GM12878 (cell line): ENCODE data around the gene FBXL2. TPM values are rescaled to one million over a fixed set of nuclear protein-coding genes. Genes with fewer than 3 reads are reported as not detected.

Source experiments
- ATAC-seq: fragments of 200-7000 bp; cut with Tn5 transposase; 3 replicates; pipeline ENCODE4 v1.9.1; 2020; ENCODE audit warnings: mild to moderate bottlenecking, moderate library complexity
- Bru-seq: library from RNA; stranded (reverse); fragments of 400-500 nt; gene quantifications from one replicate; lab custom pipeline; 2021; lab: Mats Ljungman, UMichigan
- BruChase-seq, 2 experiments: library from RNA; stranded (reverse); fragments of 400-500 nt; gene quantifications; one replicate each; lab custom pipeline; 2021; lab: Mats Ljungman, UMichigan
- BruUV-seq: library from RNA; stranded (reverse); fragments of 400-500 nt; replicated peaks from 2 replicates; lab custom pipeline; 2021; lab: Mats Ljungman, UMichigan
- CTCF ChIA-PET: fragments of 300-600 bp; sonication (Branson Sonifier 250); formaldehyde crosslinking; extraction: SDS; loops from one replicate; lab custom pipeline; 2021; ENCODE audit warnings: inconsistent platforms; lab: Yijun Ruan, JAX
- POLR2A ChIA-PET: fragments of 350-600 bp; formaldehyde crosslinking; extraction: SDS; loops from one replicate; lab custom pipeline; 2021; ENCODE audit warnings: inconsistent platforms; lab: Charles Lee
- RAD21 ChIA-PET: fragments of 300-600 bp; sonication (Branson Sonifier 250); formaldehyde crosslinking; loops from one replicate; lab custom pipeline; 2023; ENCODE audit warnings: antibody characterized with exemption; ENCODE audit not compliant: unreplicated experiment; lab: Charles Lee
- SMC1A ChIA-PET: fragments of 300-600 bp; sonication (Branson Sonifier 250); formaldehyde crosslinking; loops from one replicate; lab custom pipeline; 2023; ENCODE audit not compliant: unreplicated experiment, uncharacterized antibody; lab: Charles Lee
- DNase-seq: peaks from one replicate; pipeline ENCODE4 v3.0.0-alpha.2; 2011; ENCODE audit warnings: low read depth, low spot score
- FAIRE-seq: peaks from 3 replicates; lab custom pipeline; 2011; peaks lifted over from hg19 to GRCh38; lab: Jason Lieb, UNC
- H2AFZ ChIP-seq: 2 replicates; pipeline ENCODE4 v1.6.0; 2011; ENCODE audit warnings: low read depth, low read length, control low read depth; ENCODE audit not compliant: control insufficient read depth
- H3K27ac ChIP-seq: 2 replicates; pipeline ENCODE4 v1.5.1; 2011; ENCODE audit warnings: control low read depth; ENCODE audit not compliant: control insufficient read depth, insufficient read depth
- H3K27me3 ChIP-seq, 2 experiments: replicated peaks in 1 of 2; 2 replicates each; pipeline versions ENCODE4 v1.6.0 to v1.6.1; 2011; ENCODE audit warnings: low read length in 1 of 2; ENCODE audit not compliant: control insufficient read depth in 2 of 2, insufficient read depth in 2 of 2
- H3K36me3 ChIP-seq, 2 experiments: 2 replicates each; pipeline ENCODE4 v1.5.1; 2011; ENCODE audit warnings: low read length in 1 of 2; ENCODE audit not compliant: control insufficient read depth in 2 of 2, insufficient read depth in 2 of 2
- H3K4me1 ChIP-seq: 2 replicates; pipeline ENCODE4 v1.6.1; 2011; ENCODE audit warnings: mild to moderate bottlenecking, low read length, moderate library complexity, mixed read lengths; ENCODE audit not compliant: control insufficient read depth, insufficient read depth
- H3K4me2 ChIP-seq: 2 replicates; pipeline ENCODE4 v1.6.0; 2011; ENCODE audit warnings: control low read depth; ENCODE audit not compliant: control insufficient read depth, insufficient read depth
- H3K4me3 ChIP-seq: fragments of 200-600 bp; sonication (generic); 2 replicates; pipeline ENCODE4 v1.5.1; 2016
- H3K79me2 ChIP-seq: 2 replicates; pipeline ENCODE4 v1.6.0; 2011; ENCODE audit warnings: low read length; ENCODE audit not compliant: control insufficient read depth, insufficient read depth
- H3K9ac ChIP-seq: 2 replicates; pipeline ENCODE4 v1.8.0; 2011; ENCODE audit warnings: low read length, control low read depth, mixed read lengths; ENCODE audit not compliant: control insufficient read depth, insufficient read depth
- H3K9me3 ChIP-seq: replicated peaks from 3 replicates; pipeline ENCODE4 v1.5.1; 2011; ENCODE audit warnings: mild to moderate bottlenecking, low read length; ENCODE audit not compliant: control insufficient read depth, insufficient read depth
- H4K20me1 ChIP-seq: 2 replicates; pipeline ENCODE4 v1.6.0; 2011; ENCODE audit not compliant: control insufficient read depth, insufficient read depth
- GATAD2B ChIP-seq: fragments of 450-650 bp; conservative IDR thresholded peaks from 2 replicates; pipeline ENCODE4 v1.6.1; 2017; ENCODE audit warnings: low read depth, mild to moderate bottlenecking, moderate library complexity
- MTA2 ChIP-seq: fragments of 450-650 bp; IDR thresholded peaks from 2 replicates; pipeline ENCODE4 v1.6.1; 2016; ENCODE audit warnings: low read depth, mild to moderate bottlenecking, moderate library complexity
- MYB ChIP-seq: fragments of 150-350 bp; IDR thresholded peaks from 2 replicates; pipeline ENCODE4 v1.6.1; 2014; ENCODE audit warnings: mild to moderate bottlenecking, low read depth, low read length, borderline replicate concordance
- SMARCA5 ChIP-seq: fragments of 450-650 bp; IDR thresholded peaks from 2 replicates; pipeline ENCODE4 v1.6.1; 2017; ENCODE audit warnings: mild to moderate bottlenecking
- SRF ChIP-seq, 2 experiments: IDR thresholded peaks; 2 replicates each; pipeline ENCODE4 v1.6.1; 2011; ENCODE audit warnings: low read depth in 2 of 2, low read length in 2 of 2, mild to moderate bottlenecking in 1 of 2, moderate library complexity in 1 of 2
- TARDBP ChIP-seq: IDR thresholded peaks from 2 replicates; pipeline ENCODE4 v1.6.1; 2016; ENCODE audit warnings: borderline replicate concordance
- YY1 ChIP-seq: IDR thresholded peaks from 2 replicates; pipeline ENCODE4 v1.6.1; 2011; ENCODE audit warnings: low read depth, mild to moderate bottlenecking, low read length
- ZSCAN29 ChIP-seq: fragments of 450-650 bp; IDR thresholded peaks from 2 replicates; pipeline ENCODE4 v1.6.1; 2017; ENCODE audit warnings: mild to moderate bottlenecking, moderate library complexity
- WGBS: methylation state at CpG from one replicate; pipeline ENCODE4 v1.1.6; 2016; ENCODE audit warnings: low lambda C conversion rate; ENCODE audit not compliant: insufficient replicate concordance, insufficient coverage; ENCODE audit errors: missing lambda C conversion rate; 5-methylcytosine and 5-hydroxymethylcytosine counted together
- in situ Hi-C: fragments of 300-500 bp; cut with MboI; formaldehyde crosslinking; loops from 9 replicates; pipeline ENCODE4 v1.14.3; 2018; ENCODE audit warnings: mixed read lengths
- intact Hi-C: fragments of 100-400 bp; cut with micrococcal nuclease; formaldehyde crosslinking; loops from one replicate; pipeline ENCODE4 v1.14.2; 2022; ENCODE audit not compliant: unreplicated experiment
- long read RNA-seq, 2 experiments: library from polyadenylated mRNA; unstranded; transcript quantifications; one replicate each; pipeline ENCODE4 v2.0.0, GENCODE V29; 2019 to 2020
- polyA minus RNA-seq, 3 experiments: library from RNA; depleted of rRNA, polyadenylated mRNA; stranded (reverse); fragments of >200 nt; gene quantifications; 2 replicates each; pipeline ENCODE4 v1.2.3, GENCODE V29; 2011
- polyA plus RNA-seq, 11 experiments: library from polyadenylated mRNA; depleted of rRNA in 4 of 11; unstranded in 6 of 11; stranded (reverse) in 5 of 11; fragments of >200 nt; fragmentation: Nextera tagmentation in 4 of 11; fragmentation: Illumina TruSeq in 1 of 11; extraction: Ambion mirVana in 4 of 11; extraction: Trizol in 1 of 11; gene quantifications; 1 replicate in 1 of 11; 2 replicates in 10 of 11; pipeline versions ENCODE4 v1.2.1 to v1.2.3, GENCODE V29; 2011 to 2016; ENCODE audit warnings: inconsistent platforms in 2 of 11, missing spikeins in 2 of 11, low read depth in 1 of 11
- total RNA-seq, 4 experiments: library from RNA; depleted of rRNA in 3 of 4; stranded (reverse); fragments of >200 nt in 3 of 4; fragmentation: Illumina TruSeq in 1 of 4; extraction: Trizol in 1 of 4; gene quantifications; 2 replicates each; pipeline versions ENCODE4 v1.2.1 to v1.2.3, GENCODE V29; 2013 to 2021
- TF ChIP-seq, protein P1 (sequence below): IDR thresholded peaks from 2 replicates; pipeline ENCODE4 v1.6.1; 2011; ENCODE audit warnings: borderline replicate concordance, low read depth, mild to moderate bottlenecking, moderate library complexity, mixed read lengths, low read length; ENCODE audit not compliant: insufficient read depth; ENCODE audit errors: extremely low read length
- TF ChIP-seq, protein P2 (sequence below): fragments of 450-650 bp; IDR thresholded peaks from 2 replicates; pipeline ENCODE4 v1.6.1; 2017; ENCODE audit warnings: mild to moderate bottlenecking, moderate library complexity
- TF ChIP-seq, protein P3 (sequence below): IDR thresholded peaks from 2 replicates; pipeline ENCODE4 v1.6.1; 2011; ENCODE audit warnings: low read depth, low read length, improper control_type of control experiment, borderline replicate concordance

FBXL2 gene, protein sequence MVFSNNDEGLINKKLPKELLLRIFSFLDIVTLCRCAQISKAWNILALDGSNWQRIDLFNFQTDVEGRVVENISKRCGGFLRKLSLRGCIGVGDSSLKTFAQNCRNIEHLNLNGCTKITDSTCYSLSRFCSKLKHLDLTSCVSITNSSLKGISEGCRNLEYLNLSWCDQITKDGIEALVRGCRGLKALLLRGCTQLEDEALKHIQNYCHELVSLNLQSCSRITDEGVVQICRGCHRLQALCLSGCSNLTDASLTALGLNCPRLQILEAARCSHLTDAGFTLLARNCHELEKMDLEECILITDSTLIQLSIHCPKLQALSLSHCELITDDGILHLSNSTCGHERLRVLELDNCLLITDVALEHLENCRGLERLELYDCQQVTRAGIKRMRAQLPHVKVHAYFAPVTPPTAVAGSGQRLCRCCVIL
- total RNA-seq (2013; cell fraction: nucleolus; rRNA removed): 0.66 and 1.2 TPM in 2 replicates
- total RNA-seq (2014; rRNA removed): 0.28 TPM in 1 of 2 replicates, not detected in the other
- 0.04 TPM in 1 of 2 replicates, not detected in the other for total RNA-seq (2014; rRNA removed; fragmentation: Illumina TruSeq; extraction: Trizol)
- total RNA-seq (2021): not detected in 2 replicates
- 0.76 TPM for polyA plus RNA-seq (2011; ENCODE audit: low read depth)
- polyA plus RNA-seq (2011; rRNA removed): 0.39 and 0.46 TPM in 2 replicates
- polyA plus RNA-seq (2011; cell fraction: cytosol; rRNA removed): 0.12 and 0.15 TPM in 2 replicates
- polyA plus RNA-seq (2011; cell fraction: nucleus; rRNA removed): 0.99 and 1.4 TPM in 2 replicates
- 0.53 and 0.72 TPM in 2 replicates for polyA plus RNA-seq (2012)
- 0.09 and 0.40 TPM in 2 replicates for polyA plus RNA-seq (2014; fragmentation: Illumina TruSeq; extraction: Trizol)
- polyA plus RNA-seq (2014; fragmentation: Nextera tagmentation; extraction: Ambion mirVana): under 1 TPM; 0.05 TPM
- 0.15 and 0.16 TPM in 2 replicates for polyA plus RNA-seq (2014; rRNA removed)
- polyA plus RNA-seq (2016; fragmentation: Nextera tagmentation; extraction: Ambion mirVana): under 1 TPM; 0.54 to 0.72 TPM
- polyA minus RNA-seq (2011; rRNA and poly(A)+ RNA removed): 0.15 and 0.41 TPM in 2 replicates
- polyA minus RNA-seq (2011; cell fraction: cytosol; rRNA and poly(A)+ RNA removed): 2.7 TPM in 1 of 2 replicates, not detected in the other
- 0.86 and 0.97 TPM in 2 replicates for polyA minus RNA-seq (2011; cell fraction: nucleus; rRNA and poly(A)+ RNA removed)
- percentile 26 among the genes with signal in this experiment for Bru-seq, nascent RNA
- BruChase-seq, experiment 1, labeled RNA remaining after a 6-hour chase: percentile 19 among the genes with signal in this experiment
- BruChase-seq, experiment 2, labeled RNA remaining after a 2-hour chase: percentile 25 among the genes with signal in this experiment
- long read RNA-seq, experiment 1, partial matches to known transcripts: 0 of 1 reads
- long read RNA-seq, experiment 1, other reads (novel, unspliced or antisense): 1 of 1 reads
- long read RNA-seq, experiment 2, partial matches to known transcripts: 0 of 1 reads
- long read RNA-seq, experiment 2, other reads (novel, unspliced or antisense): 1 of 1 reads

DNA sequence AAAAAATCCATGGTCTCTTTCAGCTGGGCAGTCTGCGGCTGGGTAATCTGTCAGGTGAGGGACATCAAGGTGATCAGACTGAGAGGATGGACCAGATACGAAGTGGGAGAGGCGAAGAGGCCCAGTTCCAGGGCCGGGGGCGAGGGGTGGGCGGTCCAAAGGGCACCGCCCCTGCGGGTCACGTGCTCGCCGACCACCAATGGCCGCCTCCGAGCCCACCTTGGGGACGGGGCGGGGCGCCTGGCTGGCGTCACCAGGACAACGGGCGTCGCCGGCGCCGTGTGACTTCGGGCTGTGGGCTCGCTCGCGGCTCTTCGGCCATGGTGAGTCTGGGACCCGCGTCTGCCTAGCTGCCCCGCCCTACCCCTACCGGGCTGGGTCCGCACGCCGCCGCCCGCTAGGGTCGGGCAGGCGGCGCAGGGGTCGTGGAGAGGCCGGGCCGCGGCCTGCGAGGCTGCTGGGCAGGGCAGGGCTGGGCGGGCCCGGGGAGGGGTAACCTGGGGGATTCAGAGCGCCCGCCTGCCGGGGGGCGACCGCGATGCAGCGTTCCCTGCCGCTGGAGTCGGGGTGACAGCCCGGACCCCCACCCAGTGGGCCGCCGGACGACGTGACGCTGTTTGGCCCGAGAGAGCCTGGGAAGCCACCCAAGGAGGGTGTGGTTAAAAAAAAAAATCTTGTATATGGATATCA lies at the start of gene FBXL2:
Gene FBXL2, plus strand, starts transcription at position 250 of the 690 bp plus-strand sequence. Its CDS starts 71 bp downstream, at position 321.
- H3K4me3 ChIP-seq: peak within 1 kb of the TSS; percentile 57
- peak within 1 kb of the TSS; percentile 45 for H3K4me2 ChIP-seq
- 7% methylated on average over 41 of the region's 63 CpGs for WGBS
- no peaks in the 10 kb centered on the region for H4K20me1 ChIP-seq
- ChIA-PET CTCF (no interaction called here), SMC1A (interaction anchor here (1.1 kb wide), 1 partner anchor 146 kb away, joined by 3 read pairs; no protein-coding TSS in a partner anchor), POLR2A (no interaction called here), RAD21 (no interaction called here)
- H2AFZ ChIP-seq: peak within 1 kb of the TSS; percentile 16; the same call in 1 of the 2 replicates
- DNase-seq (no peak), FAIRE-seq (no peak), ATAC-seq (peak; percentile 96)
- in situ Hi-C loops (no loop called here), intact Hi-C loops (no loop called here)
- H3K9me3 ChIP-seq: no peaks in the 10 kb centered on the region; the same call in 2 of the 3 replicates
- no TSS peak for BruUV-seq
- H3K27ac ChIP-seq: no peak within 1 kb of the TSS
- no peaks in the 10 kb centered on the region for H3K36me3 ChIP-seq
- H3K27me3 ChIP-seq: peaks cover 0 to 4% of the 10 kb centered on the region in 2 experiments; a peak in 1 of 4 replicates
- no peak within 1 kb of the TSS for H3K9ac ChIP-seq
- H3K79me2 ChIP-seq: no peaks in the 10 kb centered on the region
- H3K4me1 ChIP-seq: no peaks in the 10 kb centered on the region
- no peak for TF ChIP-seq MYB
- TF ChIP-seq TARDBP: no peak
- TF ChIP-seq, protein P1, sequence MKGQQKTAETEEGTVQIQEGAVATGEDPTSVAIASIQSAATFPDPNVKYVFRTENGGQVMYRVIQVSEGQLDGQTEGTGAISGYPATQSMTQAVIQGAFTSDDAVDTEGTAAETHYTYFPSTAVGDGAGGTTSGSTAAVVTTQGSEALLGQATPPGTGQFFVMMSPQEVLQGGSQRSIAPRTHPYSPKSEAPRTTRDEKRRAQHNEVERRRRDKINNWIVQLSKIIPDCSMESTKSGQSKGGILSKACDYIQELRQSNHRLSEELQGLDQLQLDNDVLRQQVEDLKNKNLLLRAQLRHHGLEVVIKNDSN: peak; percentile 88
- TF ChIP-seq ZSCAN29: no peak
- no peak for TF ChIP-seq MTA2
- no peak for TF ChIP-seq SRF (IDR thresholded peaks at IDR 0.05; ENCODE audit: low read depth in 2 of 2, low read length in 2 of 2)
- TF ChIP-seq, protein P2, sequence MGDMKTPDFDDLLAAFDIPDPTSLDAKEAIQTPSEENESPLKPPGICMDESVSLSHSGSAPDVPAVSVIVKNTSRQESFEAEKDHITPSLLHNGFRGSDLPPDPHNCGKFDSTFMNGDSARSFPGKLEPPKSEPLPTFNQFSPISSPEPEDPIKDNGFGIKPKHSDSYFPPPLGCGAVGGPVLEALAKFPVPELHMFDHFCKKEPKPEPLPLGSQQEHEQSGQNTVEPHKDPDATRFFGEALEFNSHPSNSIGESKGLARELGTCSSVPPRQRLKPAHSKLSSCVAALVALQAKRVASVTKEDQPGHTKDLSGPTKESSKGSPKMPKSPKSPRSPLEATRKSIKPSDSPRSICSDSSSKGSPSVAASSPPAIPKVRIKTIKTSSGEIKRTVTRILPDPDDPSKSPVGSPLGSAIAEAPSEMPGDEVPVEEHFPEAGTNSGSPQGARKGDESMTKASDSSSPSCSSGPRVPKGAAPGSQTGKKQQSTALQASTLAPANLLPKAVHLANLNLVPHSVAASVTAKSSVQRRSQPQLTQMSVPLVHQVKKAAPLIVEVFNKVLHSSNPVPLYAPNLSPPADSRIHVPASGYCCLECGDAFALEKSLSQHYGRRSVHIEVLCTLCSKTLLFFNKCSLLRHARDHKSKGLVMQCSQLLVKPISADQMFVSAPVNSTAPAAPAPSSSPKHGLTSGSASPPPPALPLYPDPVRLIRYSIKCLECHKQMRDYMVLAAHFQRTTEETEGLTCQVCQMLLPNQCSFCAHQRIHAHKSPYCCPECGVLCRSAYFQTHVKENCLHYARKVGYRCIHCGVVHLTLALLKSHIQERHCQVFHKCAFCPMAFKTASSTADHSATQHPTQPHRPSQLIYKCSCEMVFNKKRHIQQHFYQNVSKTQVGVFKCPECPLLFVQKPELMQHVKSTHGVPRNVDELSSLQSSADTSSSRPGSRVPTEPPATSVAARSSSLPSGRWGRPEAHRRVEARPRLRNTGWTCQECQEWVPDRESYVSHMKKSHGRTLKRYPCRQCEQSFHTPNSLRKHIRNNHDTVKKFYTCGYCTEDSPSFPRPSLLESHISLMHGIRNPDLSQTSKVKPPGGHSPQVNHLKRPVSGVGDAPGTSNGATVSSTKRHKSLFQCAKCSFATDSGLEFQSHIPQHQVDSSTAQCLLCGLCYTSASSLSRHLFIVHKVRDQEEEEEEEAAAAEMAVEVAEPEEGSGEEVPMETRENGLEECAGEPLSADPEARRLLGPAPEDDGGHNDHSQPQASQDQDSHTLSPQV: no peak
- TF ChIP-seq YY1: no peak
- no peak for TF ChIP-seq SMARCA5
- no peak for TF ChIP-seq GATAD2B
- TF ChIP-seq, protein P3, sequence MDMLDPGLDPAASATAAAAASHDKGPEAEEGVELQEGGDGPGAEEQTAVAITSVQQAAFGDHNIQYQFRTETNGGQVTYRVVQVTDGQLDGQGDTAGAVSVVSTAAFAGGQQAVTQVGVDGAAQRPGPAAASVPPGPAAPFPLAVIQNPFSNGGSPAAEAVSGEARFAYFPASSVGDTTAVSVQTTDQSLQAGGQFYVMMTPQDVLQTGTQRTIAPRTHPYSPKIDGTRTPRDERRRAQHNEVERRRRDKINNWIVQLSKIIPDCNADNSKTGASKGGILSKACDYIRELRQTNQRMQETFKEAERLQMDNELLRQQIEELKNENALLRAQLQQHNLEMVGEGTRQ: peak; percentile 23; the same call in 1 of the 2 replicates
